ENCODE results near the gene TMEM220.

The TMEM220 gene

GRCh38 chr17:10777131-10777807, 47.4 kb upstream of the TMEM220 start:
- Histone ChIP-seq H3K27me3 (ENCODE audit: insufficient read depth, poor library complexity, severe bottlenecking) (no peaks in the 10 kb centered on the region), H3K27ac (replicated peaks) (no peak overlapping the region), H3K4me3 (replicated peaks; ENCODE audit: insufficient read depth, low read length) (no peak overlapping the region)
- DNase-seq (ENCODE audit: low read depth in 1 of 2, low spot score in 1 of 2): no peak
- TF ChIP-seq SPI1 (IDR thresholded peaks at IDR 0.05; ENCODE audit: borderline replicate concordance, low read depth) (no peak), GABPA (IDR thresholded peaks at IDR 0.05; ENCODE audit: low read depth) (no peak), REST (IDR thresholded peaks at IDR 0.05; ENCODE audit: insufficient replicate concordance, low read depth) (no peak)

GRCh38 chr17:10776381-10776780, 46.6 kb upstream of the TMEM220 start:
- no peak for DNase-seq (ENCODE audit: low read depth in 1 of 2, low spot score in 1 of 2)
- TF ChIP-seq SPI1 (IDR thresholded peaks at IDR 0.05; ENCODE audit: borderline replicate concordance, low read depth): no peak
- TF ChIP-seq, protein P1, sequence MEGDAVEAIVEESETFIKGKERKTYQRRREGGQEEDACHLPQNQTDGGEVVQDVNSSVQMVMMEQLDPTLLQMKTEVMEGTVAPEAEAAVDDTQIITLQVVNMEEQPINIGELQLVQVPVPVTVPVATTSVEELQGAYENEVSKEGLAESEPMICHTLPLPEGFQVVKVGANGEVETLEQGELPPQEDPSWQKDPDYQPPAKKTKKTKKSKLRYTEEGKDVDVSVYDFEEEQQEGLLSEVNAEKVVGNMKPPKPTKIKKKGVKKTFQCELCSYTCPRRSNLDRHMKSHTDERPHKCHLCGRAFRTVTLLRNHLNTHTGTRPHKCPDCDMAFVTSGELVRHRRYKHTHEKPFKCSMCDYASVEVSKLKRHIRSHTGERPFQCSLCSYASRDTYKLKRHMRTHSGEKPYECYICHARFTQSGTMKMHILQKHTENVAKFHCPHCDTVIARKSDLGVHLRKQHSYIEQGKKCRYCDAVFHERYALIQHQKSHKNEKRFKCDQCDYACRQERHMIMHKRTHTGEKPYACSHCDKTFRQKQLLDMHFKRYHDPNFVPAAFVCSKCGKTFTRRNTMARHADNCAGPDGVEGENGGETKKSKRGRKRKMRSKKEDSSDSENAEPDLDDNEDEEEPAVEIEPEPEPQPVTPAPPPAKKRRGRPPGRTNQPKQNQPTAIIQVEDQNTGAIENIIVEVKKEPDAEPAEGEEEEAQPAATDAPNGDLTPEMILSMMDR (IDR thresholded peaks at IDR 0.05; ENCODE audit: insufficient read depth, low read length): no peak
- TF ChIP-seq GABPA (IDR thresholded peaks at IDR 0.05; ENCODE audit: low read depth): no peak
- TF ChIP-seq REST (IDR thresholded peaks at IDR 0.05; ENCODE audit: insufficient replicate concordance, low read depth): no peak
- no peak for TF ChIP-seq POLR2AphosphoS5 (IDR thresholded peaks at IDR 0.05; ENCODE audit: low read depth)
- no peak overlapping the region for H3K27ac ChIP-seq (replicated peaks)

GRCh38 chr17:10775740-10776356, 46.0 kb upstream of the TMEM220 start:
- Histone ChIP-seq H3K27me3 (ENCODE audit: insufficient read depth, poor library complexity, severe bottlenecking) (no peaks in the 10 kb centered on the region), H3K27ac (replicated peaks) (no peak overlapping the region), H3K4me3 (replicated peaks; ENCODE audit: insufficient read depth, low read length) (no peak overlapping the region)
- TF ChIP-seq REST (IDR thresholded peaks at IDR 0.05; ENCODE audit: insufficient replicate concordance, low read depth) (no peak), GABPA (IDR thresholded peaks at IDR 0.05; ENCODE audit: low read depth) (no peak), POLR2AphosphoS5 (IDR thresholded peaks at IDR 0.05; ENCODE audit: low read depth) (no peak), SPI1 (IDR thresholded peaks at IDR 0.05; ENCODE audit: borderline replicate concordance, low read depth) (no peak)
- no peak for DNase-seq (ENCODE audit: low read depth in 1 of 2, low spot score in 1 of 2)

More at GRCh38 chr17:10776381-10776780, 46.6 kb upstream of the TMEM220 start:
- no peaks in the 10 kb centered on the region for H3K27me3 ChIP-seq (ENCODE audit: insufficient read depth, poor library complexity, severe bottlenecking)
- no peak overlapping the region for H3K4me3 ChIP-seq (replicated peaks; ENCODE audit: insufficient read depth, low read length)

GRCh38 chr17:10775058-10775457, 45.2 kb upstream of the TMEM220 start:
- Histone ChIP-seq H3K27me3 (ENCODE audit: insufficient read depth, poor library complexity, severe bottlenecking) (no peaks in the 10 kb centered on the region), H3K4me3 (replicated peaks; ENCODE audit: insufficient read depth, low read length) (no peak overlapping the region), H3K27ac (replicated peaks) (no peak overlapping the region)
- no peak for DNase-seq (ENCODE audit: low read depth in 1 of 2, low spot score in 1 of 2)
- TF ChIP-seq POLR2AphosphoS5 (IDR thresholded peaks at IDR 0.05; ENCODE audit: low read depth): no peak
- TF ChIP-seq SPI1 (IDR thresholded peaks at IDR 0.05; ENCODE audit: borderline replicate concordance, low read depth): no peak
- no peak for TF ChIP-seq GABPA (IDR thresholded peaks at IDR 0.05; ENCODE audit: low read depth)
- TF ChIP-seq REST (IDR thresholded peaks at IDR 0.05; ENCODE audit: insufficient replicate concordance, low read depth): no peak
- TF ChIP-seq, protein P1 (IDR thresholded peaks at IDR 0.05; ENCODE audit: insufficient read depth, low read length): no peak

All from HL-60 (cell line).